Non-pigmented ciliary epithelial cell (primary cell): ENCODE data around the gene CUL5.
A peak's percentile ranks its signal among the peaks of the same experiment; 100 is the strongest.

Source experiments
- DNase-seq: peaks from one replicate; pipeline ENCODE4 v3.0.0-alpha.2; 2010; ENCODE audit warnings: low read depth

Gene CUL5

DNA sequence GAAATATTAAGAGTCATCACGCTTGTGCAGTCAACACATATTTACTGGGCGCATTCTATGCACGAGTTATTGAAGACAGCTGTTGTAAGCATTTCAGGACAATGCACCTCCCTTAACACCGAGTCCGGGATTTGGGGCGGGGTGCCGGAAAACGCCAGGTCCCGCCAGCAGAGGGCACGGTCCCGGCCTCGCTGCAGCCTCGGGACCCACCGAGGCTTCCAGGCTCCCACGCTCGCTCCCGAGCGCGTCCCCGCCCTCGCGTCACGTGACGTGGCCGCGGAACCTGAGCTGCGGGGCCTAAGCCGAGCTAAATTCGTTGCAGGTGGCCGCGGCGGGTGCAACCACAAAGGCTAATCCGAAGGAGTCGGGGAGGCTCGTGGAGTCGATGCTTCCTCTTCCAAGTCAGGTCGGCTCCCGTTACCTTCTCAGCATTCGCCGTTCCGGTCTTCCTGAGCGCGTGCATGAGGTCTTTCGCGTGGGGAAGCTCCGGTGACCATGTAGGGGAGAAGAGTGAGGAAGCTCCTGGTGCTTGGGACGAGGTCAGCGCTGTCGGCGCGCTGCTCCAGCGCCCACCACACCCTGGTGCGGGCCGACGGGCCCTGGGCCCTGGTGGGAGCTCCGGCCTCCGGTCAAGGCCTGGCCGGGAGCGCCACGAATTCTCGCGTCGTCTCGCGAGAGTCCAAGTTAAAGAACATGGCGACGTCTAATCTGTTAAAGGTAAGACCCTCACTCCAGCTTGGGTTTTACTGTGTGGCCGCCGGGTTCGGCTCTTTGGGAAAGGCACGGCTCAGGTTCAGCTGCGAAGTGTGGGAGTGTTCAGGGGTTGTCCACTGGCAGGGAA, at the start of gene CUL5:
Gene CUL5, plus strand, starts transcription at position 243 of the 841 bp plus-strand sequence. Its CDS starts 451 bp downstream, at position 694.
- peak; percentile 57 for DNase-seq

DNA sequence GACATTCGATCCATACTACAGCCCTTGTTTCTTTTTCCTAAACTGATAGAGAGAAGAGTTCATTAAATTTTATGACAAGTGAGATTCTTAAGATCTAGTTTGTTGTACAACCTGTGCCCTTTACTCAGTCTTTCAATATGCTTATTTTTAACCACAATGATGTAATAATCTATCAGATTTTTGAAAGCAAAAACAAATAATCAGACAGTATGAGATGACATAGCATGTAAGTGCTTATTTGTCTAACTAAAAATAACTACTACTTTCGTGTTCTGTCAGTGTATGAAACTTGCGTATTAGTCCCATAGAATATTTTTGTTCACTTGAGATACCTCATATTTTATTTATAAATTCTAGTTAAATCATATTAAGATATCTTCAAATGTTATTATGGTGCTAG, 47.2 kb upstream of the CUL5 start:
- DNase-seq, result no peak

GRCh38 chr11:107962181-107962580, 46.5 kb upstream of the CUL5 start:
- DNase-seq, result no peak

GRCh38 chr11:107963091-107963490, 45.6 kb upstream of the CUL5 start:
- DNase-seq, result no peak

- DNase-seq, result no peak
These were observed 39.5 kb upstream of the CUL5 start for GRCh38 chr11:107969219-107969618.

DNA sequence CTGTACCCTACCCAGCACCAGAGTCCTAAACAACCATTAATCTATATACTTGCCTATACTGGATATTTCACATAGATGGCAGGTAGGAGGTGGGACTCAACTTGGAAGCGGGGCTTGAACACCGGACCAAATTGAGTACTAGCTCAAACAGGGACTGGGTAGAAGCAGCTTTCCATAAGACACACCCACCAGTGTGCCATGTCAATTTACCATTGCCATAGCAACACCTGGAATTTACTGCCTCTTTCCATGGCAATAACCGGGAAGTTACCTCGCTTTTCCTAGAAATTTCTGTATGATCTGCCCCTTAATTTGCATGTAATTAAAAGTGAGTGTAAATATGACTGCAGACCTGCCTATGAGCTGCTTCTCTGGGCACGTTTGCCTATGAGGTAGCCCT, 38.6 kb upstream of the CUL5 start:
- no peak for DNase-seq

DNA sequence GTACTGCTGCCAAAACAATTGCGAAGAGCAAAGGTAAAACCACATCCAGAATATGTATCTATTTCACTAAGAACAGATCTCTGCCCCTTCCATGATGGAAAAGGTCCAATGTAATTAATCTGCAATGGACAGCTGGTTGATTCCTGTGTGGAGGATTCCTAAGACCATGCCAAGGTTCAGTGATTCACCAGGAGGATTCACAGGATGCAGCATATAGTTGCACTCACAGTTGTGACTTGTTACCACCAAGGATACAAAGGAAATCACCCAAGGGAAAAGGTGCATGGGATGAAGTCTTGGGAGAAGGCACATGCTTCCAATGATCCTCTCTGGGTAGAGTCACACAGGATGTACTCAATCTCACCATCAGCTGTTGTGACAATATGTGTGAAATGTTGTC, 35.1 kb upstream of the CUL5 start:
- DNase-seq, result no peak

GRCh38 chr11:107988397-107989158, 20.1 kb upstream of the CUL5 start:
- no peak for DNase-seq

GRCh38 chr11:107991868-107992414, 16.8 kb upstream of the CUL5 start:
- DNase-seq, result no peak

DNA sequence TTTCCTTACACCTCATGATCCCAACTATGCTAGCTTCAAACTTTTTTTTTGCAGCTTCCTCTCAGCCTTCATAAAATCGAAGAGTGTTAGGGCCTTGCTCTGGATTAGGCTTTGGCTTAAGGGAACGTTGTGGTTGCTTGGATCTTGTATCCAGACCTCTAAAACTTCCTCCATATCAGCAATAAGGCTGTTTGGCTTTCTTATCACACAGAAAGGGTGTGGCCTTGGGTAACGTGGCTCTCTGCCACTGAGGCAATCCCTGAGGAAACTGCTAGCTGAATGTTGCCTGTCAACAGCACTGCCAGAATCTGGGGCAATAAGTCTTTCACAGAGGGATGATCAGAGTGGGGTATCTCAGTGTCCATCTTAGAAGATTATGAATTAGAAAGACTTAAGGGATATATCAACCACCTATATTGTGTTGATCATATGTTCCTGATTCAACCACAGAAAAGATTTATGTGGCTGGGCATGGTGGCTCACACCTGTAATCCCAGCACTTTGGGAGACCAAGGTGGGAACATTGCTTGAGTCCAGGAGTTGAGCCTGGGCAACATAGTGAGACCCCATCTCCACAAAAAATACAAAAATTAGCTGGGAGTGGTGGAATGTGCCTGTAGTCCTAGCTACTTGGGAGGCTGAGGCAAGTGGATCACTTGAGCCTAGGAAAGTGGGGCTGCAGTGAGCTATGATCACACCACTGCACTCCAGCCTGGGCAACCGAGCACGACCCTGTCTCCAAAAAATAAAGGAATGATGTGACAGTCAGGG, 12.5 kb upstream of the CUL5 start:
- no peak for DNase-seq

DNA sequence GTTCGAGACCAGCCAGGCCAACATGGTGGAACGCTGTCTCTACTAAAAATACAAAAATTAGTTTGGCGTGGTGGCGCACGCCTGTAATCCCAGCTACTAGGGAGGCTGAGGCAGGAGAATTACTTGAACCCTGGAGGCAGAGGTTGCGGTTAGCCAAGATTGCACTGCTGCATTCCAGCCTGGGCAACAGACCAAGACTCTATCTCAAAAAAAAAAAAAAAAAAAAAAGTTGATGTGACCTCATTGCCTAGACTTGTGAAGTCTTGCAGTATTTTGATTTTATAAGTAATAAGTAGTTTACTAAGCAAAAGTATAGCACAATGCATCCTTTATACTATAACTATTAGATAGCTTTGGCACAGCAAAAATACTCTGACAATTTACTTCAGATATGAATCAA, 9.9 kb upstream of the CUL5 start:
- no peak for DNase-seq

DNA sequence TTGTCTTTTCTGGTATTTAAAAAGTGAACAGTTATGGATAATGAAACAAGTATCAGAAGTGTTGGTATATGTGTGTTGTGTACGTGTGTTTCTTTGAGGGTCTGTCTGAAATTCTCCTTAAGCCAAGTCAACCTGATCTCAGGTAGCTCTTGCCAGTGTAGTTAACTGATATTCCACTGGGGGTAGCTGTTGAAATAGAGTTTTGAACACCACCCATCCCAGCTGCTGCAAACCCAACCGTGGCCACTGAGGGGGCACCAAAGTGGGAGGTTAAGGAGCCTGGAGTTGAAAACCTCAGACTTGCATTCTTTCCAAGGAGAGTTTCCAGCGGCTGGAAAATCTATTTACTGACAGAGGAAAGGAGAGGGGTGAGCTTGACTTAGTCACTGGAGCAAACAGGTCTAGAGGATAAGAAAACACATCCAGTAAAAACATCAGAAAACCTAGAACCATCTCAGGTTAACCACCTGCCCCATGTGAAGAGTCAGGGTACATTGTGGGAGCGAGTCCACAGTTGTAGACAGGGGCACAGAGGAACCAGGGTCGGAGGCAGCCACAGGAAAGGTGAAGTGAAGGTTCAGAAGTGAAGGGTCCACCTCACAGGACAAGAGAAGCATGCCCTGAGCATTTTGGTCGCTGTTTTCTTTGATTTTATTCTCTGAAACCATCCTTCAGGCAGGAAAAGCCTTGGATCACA, 8.8 kb upstream of the CUL5 start:
- DNase-seq, result no peak

DNA sequence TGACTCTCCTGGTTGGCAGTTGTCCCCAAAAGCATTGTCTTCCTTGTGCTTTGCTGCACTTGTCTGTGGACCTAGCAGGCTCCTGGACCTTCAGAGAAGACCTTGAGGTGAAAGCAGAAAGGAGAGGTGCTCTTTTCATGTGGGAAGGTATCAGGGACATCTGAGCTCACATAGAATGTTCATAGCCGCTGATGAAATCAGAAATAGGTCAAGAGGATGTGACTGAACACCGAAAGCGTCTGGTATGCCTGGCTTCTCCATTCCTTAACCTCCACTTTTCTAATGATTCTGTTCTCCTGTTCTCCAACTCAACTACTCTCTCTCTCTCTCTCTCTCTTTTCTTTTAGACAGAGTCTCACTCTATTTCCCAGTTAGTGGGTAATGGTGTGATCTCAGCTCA, 6.2 kb upstream of the CUL5 start:
- DNase-seq, result no peak

DNA sequence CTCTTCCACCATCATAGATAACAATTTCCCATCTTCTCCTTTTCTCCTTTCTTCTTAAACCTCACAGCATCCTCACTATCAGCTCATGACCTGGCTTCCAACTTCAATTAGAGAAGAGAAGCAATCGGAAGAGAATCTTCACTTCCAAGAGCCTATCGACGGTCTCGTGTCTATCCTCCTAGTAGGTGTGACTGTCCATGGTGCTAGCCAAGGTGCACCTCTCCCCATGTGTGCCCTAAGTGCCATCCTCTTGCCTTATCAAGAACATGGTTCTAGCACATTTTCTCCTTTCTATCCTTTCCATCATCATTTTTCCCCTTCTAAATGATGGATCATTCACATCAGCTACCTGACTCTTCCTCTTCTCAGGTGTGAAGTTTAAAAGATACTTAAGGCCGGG, 5.1 kb upstream of the CUL5 start:
- DNase-seq, result no peak

- DNase-seq, result no peak
These were observed 879 bp upstream of the CUL5 start for GRCh38 chr11:108007819-108008218.

DNA sequence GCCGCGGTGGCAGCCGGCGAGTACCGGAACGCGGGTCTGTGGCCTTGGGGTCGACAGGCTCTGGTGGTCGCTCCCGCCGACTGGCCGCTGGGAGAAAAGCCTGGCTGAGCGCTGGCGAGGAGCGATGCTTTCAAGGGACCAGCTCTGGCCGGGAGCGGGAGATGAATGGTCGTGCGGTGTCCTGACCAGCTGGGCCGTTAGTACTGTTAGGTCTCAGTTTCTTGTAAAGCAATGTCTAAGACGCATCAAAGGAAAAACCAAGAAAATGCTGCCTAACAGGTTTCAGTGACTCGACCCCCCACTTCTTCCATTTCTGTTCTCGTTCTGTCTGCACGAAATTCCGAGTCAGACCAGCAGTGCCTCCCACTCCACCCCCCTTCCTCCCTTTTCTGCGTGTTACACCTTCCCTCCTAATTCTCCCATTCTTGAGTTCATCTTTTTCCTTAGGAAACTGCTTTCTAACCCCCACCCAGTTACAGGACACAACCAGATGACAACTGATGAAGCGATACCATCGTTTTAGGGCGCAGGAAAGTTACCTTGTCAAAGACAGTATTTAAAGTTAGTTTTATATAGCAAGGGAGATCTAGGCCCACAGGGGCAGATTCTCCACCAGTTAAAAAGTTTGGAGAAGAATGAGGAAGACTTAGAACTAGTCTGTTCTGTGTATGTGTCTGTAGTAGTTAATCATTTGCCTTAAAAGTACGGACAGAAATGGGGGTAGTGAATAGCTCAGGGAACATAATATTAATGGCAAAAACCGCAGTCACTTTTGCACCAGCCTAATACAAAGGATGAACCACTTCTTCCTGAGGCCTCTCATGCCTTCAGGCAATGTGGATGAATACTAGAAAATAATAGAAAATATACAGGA, 1.0 kb downstream of the CUL5 start:
- DNase-seq, result no peak

- DNase-seq, result no peak
These were observed 3.5 kb downstream of the CUL5 start for GRCh38 chr11:108012139-108012725.

GRCh38 chr11:108016647-108017046, 7.9 kb downstream of the CUL5 start:
- no peak for DNase-seq

DNA sequence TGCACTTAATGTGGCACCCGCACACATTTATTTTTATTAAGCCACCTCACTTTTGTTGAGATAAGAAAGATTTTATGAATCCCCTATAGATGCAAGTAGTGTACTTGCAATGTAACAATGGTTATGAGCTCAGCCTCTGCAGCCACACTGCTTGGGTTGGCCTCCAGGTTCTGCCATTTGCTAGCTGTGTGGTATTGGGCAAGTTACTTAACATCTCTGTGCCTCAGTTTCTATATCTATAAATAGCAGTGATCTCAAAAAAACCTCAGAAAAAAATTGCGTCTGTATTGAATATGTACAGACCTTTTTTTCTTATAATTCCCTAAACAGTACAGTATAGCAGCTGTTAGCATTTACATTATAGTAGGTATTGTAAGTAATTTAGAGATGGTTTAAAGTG, 10.0 kb downstream of the CUL5 start:
- DNase-seq, result no peak

GRCh38 chr11:108019870-108020540, 11.3 kb downstream of the CUL5 start:
- no peak for DNase-seq
